HUES64 (cell line): ENCODE measurements around the gene MVD. TPM values are rescaled to one million over a fixed set of nuclear protein-coding genes. Genes with fewer than 3 reads are reported as not detected.

Experiments
- H3K27ac ChIP-seq: 2 replicates; pipeline ENCODE4 v1.7.0; 2013; ENCODE audit warnings: low read depth, low read length, inconsistent platforms
- H3K27me3 ChIP-seq: 2 replicates; pipeline ENCODE4 v1.6.1; 2013; ENCODE audit warnings: mild to moderate bottlenecking, low read length; ENCODE audit not compliant: insufficient read depth
- H3K36me3 ChIP-seq: 2 replicates; pipeline ENCODE4 v1.6.1; 2013; ENCODE audit warnings: mild to moderate bottlenecking, low read length; ENCODE audit not compliant: insufficient read depth
- H3K4me1 ChIP-seq: 2 replicates; pipeline ENCODE4 v1.6.1; 2013; ENCODE audit warnings: mild to moderate bottlenecking, low read length, moderate library complexity; ENCODE audit not compliant: insufficient read depth
- H3K4me3 ChIP-seq: 2 replicates; pipeline ENCODE4 v1.5.1; 2013; ENCODE audit warnings: mild to moderate bottlenecking, low read length, moderate library complexity
- H3K9ac ChIP-seq: 2 replicates; pipeline ENCODE4 v1.6.1; 2013; ENCODE audit warnings: mild to moderate bottlenecking, low read depth, low read length
- H3K9me3 ChIP-seq: 2 replicates; pipeline ENCODE4 v1.6.1; 2013; ENCODE audit warnings: low read depth, low read length; ENCODE audit not compliant: insufficient read depth
- WGBS: fragments of 150-250, 120-280 bp; methylation state at CpG from one replicate; pipeline ENCODE4 v1.1.7; 2013; ENCODE audit warnings: missing lambda C conversion rate; 5-methylcytosine and 5-hydroxymethylcytosine counted together
- polyA plus RNA-seq, 2 experiments: library from polyadenylated mRNA; stranded (reverse); fragments of 50-300 nt; gene quantifications; one replicate each; pipeline ENCODE4 v1.2.3, GENCODE V29; 2013

Gene MVD
- 86.5 TPM for polyA plus RNA-seq (2013, experiment 1 of 2)
- 87.2 TPM for polyA plus RNA-seq (2013, experiment 2 of 2)

GRCh38 chr16:88662843-88663606 lies at the start of gene MVD:
Gene MVD, minus strand, starts transcription at chr16:88663091. Its CDS starts 11 bp downstream, at chr16:88663080.
- H3K27me3 ChIP-seq, result no peaks in the 10 kb centered on the region
- peak within 1 kb of the TSS; percentile 69 for H3K9ac ChIP-seq
- under 1% methylated on average over 88 of the region's 88 CpGs for whole genome bisulfite sequencing
- peaks cover 8% of the 10 kb centered on the region for H3K36me3 ChIP-seq
- H3K9me3 ChIP-seq, result no peaks in the 10 kb centered on the region
- peak within 1 kb of the TSS; percentile 72 for H3K4me3 ChIP-seq
- peak within 1 kb of the TSS; percentile 77; the same call in 1 of the 2 replicates for H3K27ac ChIP-seq
- no peaks in the 10 kb centered on the region for H3K4me1 ChIP-seq

- 91% methylated on average over 24 of the region's 25 CpGs for WGBS
- Histone ChIP-seq H3K4me1 (no peaks in the 10 kb centered on the region), H3K36me3 (peaks cover 32% of the 10 kb centered on the region)
These were observed 49.6 kb upstream of the MVD start for GRCh38 chr16:88712362-88712979.

GRCh38 chr16:88711750-88712340 lies 49.0 kb upstream of the MVD start:
- 87% methylated on average over 17 of the region's 18 CpGs for WGBS
- Histone ChIP-seq H3K4me1 (no peaks in the 10 kb centered on the region; the same call in 1 of the 2 replicates), H3K4me3 (no peak overlapping the region), H3K9me3 (no peaks in the 10 kb centered on the region), H3K27me3 (no peaks in the 10 kb centered on the region), H3K36me3 (peaks cover 25% of the 10 kb centered on the region), H3K9ac (no peak overlapping the region), H3K27ac (no peak overlapping the region)

More at GRCh38 chr16:88712362-88712979, 49.6 kb upstream of the MVD start:
- no peaks in the 10 kb centered on the region for H3K27me3 ChIP-seq
- H3K4me3 ChIP-seq, result no peak overlapping the region
- H3K9me3 ChIP-seq, result no peaks in the 10 kb centered on the region
- H3K9ac ChIP-seq, result no peak overlapping the region
- no peak overlapping the region for H3K27ac ChIP-seq

- Histone ChIP-seq H3K9me3 (no peaks in the 10 kb centered on the region), H3K36me3 (peaks cover 12% of the 10 kb centered on the region), H3K9ac (no peak overlapping the region), H3K4me3 (no peak overlapping the region), H3K27ac (no peak overlapping the region), H3K27me3 (no peaks in the 10 kb centered on the region), H3K4me1 (peaks cover under 1% of the 10 kb centered on the region; the same call in 1 of the 2 replicates)
- WGBS, result 86% methylated on average over 15 of the region's 16 CpGs
These were observed 47.7 kb upstream of the MVD start for GRCh38 chr16:88710556-88710955.

- Histone ChIP-seq H3K4me1 (peaks cover 5% of the 10 kb centered on the region; the same call in 1 of the 2 replicates), H3K4me3 (peak overlapping the region; percentile 90), H3K9ac (peak overlapping the region; percentile 78), H3K27me3 (no peaks in the 10 kb centered on the region), H3K27ac (no peak overlapping the region), H3K36me3 (no peaks in the 10 kb centered on the region), H3K9me3 (no peaks in the 10 kb centered on the region)
- WGBS, result 56% methylated on average over 16 of the region's 17 CpGs
These were observed 44.3 kb upstream of the MVD start for GRCh38 chr16:88706965-88707826.

GRCh38 chr16:88706229-88706964 lies 43.5 kb upstream of the MVD start, which contains the start of the genes CTU2 and RNF166:
Gene CTU2, plus strand, starts transcription at chr16:88706503. Its CDS starts 28 bp downstream, at chr16:88706531.
Gene RNF166, minus strand, starts transcription at chr16:88706408. Its CDS starts 83 bp downstream, at chr16:88706325.
- under 1% methylated on average over 86 of the region's 86 CpGs for WGBS
- no peak within 1 kb of the TSS; the same call in 1 of the 2 replicates for H3K27ac ChIP-seq

GRCh38 chr16:88705801-88706228 lies 42.9 kb upstream of the MVD start:
- H3K27ac ChIP-seq, result no peak overlapping the region; the same call in 1 of the 2 replicates
- H3K4me3 ChIP-seq, result peak overlapping the region; percentile 90
- H3K27me3 ChIP-seq, result no peaks in the 10 kb centered on the region
- peak overlapping the region; percentile 78 for H3K9ac ChIP-seq
- no peaks in the 10 kb centered on the region for H3K36me3 ChIP-seq
- WGBS, result 1% methylated on average over 57 of the region's 57 CpGs
- no peaks in the 10 kb centered on the region for H3K9me3 ChIP-seq
- peaks cover 5% of the 10 kb centered on the region; the same call in 1 of the 2 replicates for H3K4me1 ChIP-seq

More at GRCh38 chr16:88706229-88706964, 43.5 kb upstream of the MVD start, which contains the start of the genes CTU2 and RNF166:
- Histone ChIP-seq H3K36me3 (no peaks in the 10 kb centered on the region), H3K4me3 (peak within 1 kb of the TSS; percentile 90), H3K27me3 (no peaks in the 10 kb centered on the region), H3K9me3 (no peaks in the 10 kb centered on the region), H3K9ac (peak within 1 kb of the TSS; percentile 78), H3K4me1 (peaks cover 5% of the 10 kb centered on the region; the same call in 1 of the 2 replicates)

GRCh38 chr16:88705076-88705684 lies 42.3 kb upstream of the MVD start:
- Histone ChIP-seq H3K9ac (peak overlapping the region; percentile 78), H3K9me3 (no peaks in the 10 kb centered on the region), H3K4me1 (peaks cover 5% of the 10 kb centered on the region; the same call in 1 of the 2 replicates), H3K4me3 (peak overlapping the region; percentile 90), H3K27ac (no peak overlapping the region), H3K27me3 (no peaks in the 10 kb centered on the region), H3K36me3 (no peaks in the 10 kb centered on the region)
- WGBS, result 54% methylated on average over 9 of the region's 9 CpGs

- Histone ChIP-seq H3K27ac (no peak overlapping the region), H3K9me3 (no peaks in the 10 kb centered on the region), H3K4me1 (peaks cover 5% of the 10 kb centered on the region; the same call in 1 of the 2 replicates), H3K36me3 (peaks cover 4% of the 10 kb centered on the region; the same call in 1 of the 2 replicates), H3K9ac (no peak overlapping the region), H3K27me3 (no peaks in the 10 kb centered on the region), H3K4me3 (no peak overlapping the region)
- 89% methylated on average over 26 of the region's 26 CpGs for WGBS
These were observed 40.8 kb upstream of the MVD start for GRCh38 chr16:88703486-88704309.
